Measurements from ENCODE around the gene EVPLL.
"Not testable (repeated sequence)": the region's sequence is repeated elsewhere in the genome, so short reads cannot be mapped to it uniquely, and the experiment has no call there.

GRCh38 chr17:18432206-18432605 is 54.6 kb downstream of the EVPLL start:
- not testable (repeated sequence) for TF ChIP-seq EZH2 (IDR thresholded peaks at IDR 0.05); FOXP2 (optimal IDR thresholded peaks at IDR 0.05; ENCODE audit: control extremely low read depth, extremely low read length, insufficient read depth); POLR2AphosphoS5 (IDR thresholded peaks at IDR 0.05; ENCODE audit: borderline replicate concordance, low read depth, low read length)
